VCaP (cell line): Measurements from ENCODE around the gene NPTX1.
"Not testable (repeated sequence)": the region's sequence is repeated elsewhere in the genome, so short reads cannot be mapped to it uniquely, and the experiment has no call there.

Experiments used
- H3K27ac ChIP-seq: fragments of 450-650 bp; 2 replicates; pipeline ENCODE4 v1.5.1; 2017
- TF ChIP-seq, protein P1 (sequence below): fragments of 450-650 bp; conservative IDR thresholded peaks from 2 replicates; pipeline ENCODE4 v1.5.1; 2017; ENCODE audit warnings: mild to moderate bottlenecking, moderate library complexity

NPTX1 gene

DNA sequence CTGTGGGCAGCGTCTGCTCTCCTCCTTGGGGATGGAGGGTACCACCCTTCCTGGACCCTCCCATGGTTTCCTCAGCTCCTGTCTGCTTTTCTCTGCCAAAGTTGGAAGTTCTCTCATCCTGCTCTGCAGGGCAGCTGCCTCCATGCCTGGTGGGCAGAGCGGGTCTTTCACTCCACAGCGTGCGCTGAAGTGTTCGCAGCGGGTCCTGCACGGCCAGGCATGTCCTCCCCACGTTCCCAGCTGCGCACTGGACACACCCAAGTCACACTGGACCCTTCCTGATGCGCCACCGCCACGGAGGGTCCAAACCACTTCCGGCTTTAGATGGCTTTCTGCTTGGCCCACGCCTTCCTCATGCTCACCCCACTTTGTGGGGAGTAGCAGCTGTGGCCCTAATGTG, 33.7 kb upstream of the NPTX1 start:
- no peak overlapping the region for H3K27ac ChIP-seq
- TF ChIP-seq, protein P1, sequence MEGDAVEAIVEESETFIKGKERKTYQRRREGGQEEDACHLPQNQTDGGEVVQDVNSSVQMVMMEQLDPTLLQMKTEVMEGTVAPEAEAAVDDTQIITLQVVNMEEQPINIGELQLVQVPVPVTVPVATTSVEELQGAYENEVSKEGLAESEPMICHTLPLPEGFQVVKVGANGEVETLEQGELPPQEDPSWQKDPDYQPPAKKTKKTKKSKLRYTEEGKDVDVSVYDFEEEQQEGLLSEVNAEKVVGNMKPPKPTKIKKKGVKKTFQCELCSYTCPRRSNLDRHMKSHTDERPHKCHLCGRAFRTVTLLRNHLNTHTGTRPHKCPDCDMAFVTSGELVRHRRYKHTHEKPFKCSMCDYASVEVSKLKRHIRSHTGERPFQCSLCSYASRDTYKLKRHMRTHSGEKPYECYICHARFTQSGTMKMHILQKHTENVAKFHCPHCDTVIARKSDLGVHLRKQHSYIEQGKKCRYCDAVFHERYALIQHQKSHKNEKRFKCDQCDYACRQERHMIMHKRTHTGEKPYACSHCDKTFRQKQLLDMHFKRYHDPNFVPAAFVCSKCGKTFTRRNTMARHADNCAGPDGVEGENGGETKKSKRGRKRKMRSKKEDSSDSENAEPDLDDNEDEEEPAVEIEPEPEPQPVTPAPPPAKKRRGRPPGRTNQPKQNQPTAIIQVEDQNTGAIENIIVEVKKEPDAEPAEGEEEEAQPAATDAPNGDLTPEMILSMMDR, result no peak

DNA sequence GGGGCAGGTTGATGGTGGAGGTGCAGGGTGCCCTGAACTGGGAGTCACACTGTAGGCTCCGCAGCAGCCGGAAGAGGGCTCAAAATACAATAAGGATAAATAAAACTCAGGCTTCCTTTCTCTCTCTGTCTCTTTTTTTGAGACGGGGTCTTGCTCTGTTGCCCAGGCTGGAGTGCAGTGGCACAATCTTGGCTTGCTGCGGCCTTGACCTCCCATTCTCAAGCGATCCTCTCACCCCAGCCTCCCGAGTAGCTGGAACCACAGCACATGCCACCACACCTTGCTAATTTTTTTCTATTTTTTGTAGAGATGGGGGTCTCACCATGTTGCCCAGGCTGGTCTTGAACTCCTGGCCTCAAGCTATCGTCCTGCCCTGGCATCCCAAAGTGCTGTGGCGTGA, 32.9 kb upstream of the NPTX1 start:
- TF ChIP-seq, protein P1, result no peak
- H3K27ac ChIP-seq, result no peak overlapping the region

DNA sequence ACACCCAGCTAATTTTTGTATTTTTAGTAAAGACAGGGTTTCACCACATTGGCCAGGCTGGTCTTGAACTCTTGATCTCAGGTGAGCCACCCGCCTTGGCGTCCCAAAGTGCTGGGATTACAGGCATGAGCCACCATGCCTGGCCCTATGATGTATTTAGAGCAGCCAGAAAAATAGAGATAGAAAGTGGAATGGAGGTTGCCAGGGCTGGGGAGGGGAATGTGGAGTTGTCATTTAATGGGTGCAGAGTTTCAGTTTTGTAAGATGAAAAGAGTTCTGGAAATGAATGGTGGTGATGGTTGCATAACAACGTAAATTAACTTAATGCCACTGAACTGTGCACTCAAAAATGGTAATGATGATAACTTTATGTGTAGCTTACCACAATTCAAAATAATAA, 31.6 kb upstream of the NPTX1 start:
- no peak overlapping the region for H3K27ac ChIP-seq
- TF ChIP-seq, protein P1, result no peak

DNA sequence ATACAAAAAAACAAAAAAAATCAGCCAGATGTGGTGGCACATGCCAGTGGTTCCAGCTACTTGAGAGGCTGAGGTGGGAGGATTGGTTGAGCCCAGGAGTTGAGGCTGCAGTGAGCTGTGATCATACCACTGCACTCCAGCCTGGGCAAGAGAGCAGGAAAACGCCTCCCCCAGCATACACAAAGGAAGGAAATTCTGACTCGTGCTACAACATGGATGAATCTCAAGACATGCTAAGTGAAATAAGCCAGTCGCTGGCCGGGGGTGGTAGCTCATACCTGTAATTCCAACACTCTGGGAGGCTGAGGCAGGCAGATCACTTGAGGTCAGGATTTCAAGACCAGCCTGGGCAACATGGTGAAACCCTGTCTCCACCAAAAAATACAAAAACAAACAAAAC, 30.8 kb upstream of the NPTX1 start:
- not testable (repeated sequence) for H3K27ac ChIP-seq

DNA sequence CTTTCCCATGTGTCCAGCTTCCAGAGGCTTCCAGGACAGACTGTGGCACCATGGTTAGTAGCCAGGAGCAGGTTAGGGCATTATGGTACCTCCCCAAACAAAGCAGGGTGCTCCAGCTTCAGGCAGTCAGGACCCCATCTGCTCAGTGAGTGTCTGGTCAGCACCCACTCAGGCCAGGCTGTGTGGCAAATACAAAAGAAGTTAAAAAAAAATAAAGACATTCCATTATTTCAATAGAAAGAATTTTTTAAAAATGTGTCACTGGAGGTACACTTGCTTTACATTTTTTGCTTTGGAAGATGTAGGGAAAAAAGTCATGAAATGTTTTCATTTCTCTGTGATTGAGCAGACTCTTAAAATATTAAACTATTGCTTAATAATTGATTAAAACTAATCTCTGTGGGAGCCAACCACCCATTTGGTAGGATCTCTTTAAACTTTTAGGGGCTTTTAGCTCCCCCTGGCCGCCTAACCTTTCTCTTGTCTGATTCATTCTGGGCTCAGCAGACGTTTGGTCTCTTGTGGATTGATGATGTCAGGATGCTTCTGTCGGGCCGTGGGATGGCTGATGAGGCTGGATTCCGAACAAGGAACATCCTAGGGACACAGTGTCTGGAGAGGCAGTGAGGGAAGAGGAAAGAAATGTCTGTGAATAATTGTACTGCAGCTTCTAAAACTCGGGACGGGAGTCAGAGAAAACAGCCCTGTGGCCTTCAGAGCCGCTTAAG, 28.4 kb upstream of the NPTX1 start:
- TF ChIP-seq, protein P1, result no peak
- no peak overlapping the region for H3K27ac ChIP-seq

DNA sequence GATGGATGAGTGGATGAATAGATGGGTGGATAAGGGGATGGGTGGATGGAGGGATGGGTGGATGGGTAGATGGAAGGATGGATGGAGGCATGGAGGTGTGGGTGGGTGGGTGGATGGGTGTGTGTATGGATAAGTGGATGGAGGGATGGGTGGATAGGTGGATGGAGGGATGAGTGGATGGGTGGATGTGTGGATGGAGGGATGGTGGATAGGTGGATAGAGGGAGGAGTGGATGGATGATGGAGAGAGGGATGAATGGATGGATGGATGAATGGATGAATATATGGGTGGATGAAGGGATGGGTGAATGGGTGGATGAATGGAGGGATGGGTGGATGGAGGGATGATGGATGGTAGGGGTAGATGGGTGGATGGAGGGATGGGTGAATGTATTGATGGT, 27.5 kb upstream of the NPTX1 start:
- TF ChIP-seq, protein P1, result no peak
- H3K27ac ChIP-seq, result no peak overlapping the region

DNA sequence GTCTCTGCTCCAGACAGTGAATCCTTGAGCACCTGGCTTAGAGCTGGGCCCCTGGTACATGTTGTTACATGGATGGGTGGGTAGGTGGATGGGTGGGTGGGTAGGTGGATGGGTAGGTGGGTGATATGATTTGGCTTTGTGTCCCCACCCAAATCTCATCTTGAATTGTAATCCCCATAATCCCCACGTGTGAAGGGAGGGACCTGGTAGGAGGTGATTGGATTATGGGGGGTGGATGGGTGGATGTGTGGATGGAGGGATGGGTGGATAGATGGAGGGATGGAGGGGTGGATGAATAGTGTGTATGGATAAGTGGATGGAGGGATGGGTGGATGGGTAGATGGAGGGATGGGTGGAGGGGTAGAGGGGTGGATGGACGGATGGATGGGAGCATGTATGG, 26.6 kb upstream of the NPTX1 start:
- H3K27ac ChIP-seq, result no peak overlapping the region
- TF ChIP-seq, protein P1, result no peak

DNA sequence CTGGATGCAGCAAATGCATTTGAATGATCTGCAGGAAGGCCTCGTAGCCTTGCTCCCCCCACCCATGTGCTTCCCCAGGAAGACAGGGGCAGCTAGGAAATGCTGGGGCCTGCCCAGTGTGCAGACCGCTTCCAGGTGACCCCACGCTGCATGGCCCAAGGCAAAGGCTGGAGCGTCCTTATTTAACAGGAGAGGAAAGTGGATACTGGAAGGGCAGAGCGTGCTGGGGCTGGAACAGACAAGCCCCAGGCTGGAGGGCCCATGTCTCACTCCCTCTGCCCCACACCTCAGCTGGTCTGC, 26.1 kb upstream of the NPTX1 start:
- TF ChIP-seq, protein P1, result no peak
- H3K27ac ChIP-seq, result no peak overlapping the region
